ENCODE measurements around the gene AFF4.
"Not testable (repeated sequence)": the region's sequence is repeated elsewhere in the genome, so short reads cannot be mapped to it uniquely, and the experiment has no call there.

AFF4 gene

DNA sequence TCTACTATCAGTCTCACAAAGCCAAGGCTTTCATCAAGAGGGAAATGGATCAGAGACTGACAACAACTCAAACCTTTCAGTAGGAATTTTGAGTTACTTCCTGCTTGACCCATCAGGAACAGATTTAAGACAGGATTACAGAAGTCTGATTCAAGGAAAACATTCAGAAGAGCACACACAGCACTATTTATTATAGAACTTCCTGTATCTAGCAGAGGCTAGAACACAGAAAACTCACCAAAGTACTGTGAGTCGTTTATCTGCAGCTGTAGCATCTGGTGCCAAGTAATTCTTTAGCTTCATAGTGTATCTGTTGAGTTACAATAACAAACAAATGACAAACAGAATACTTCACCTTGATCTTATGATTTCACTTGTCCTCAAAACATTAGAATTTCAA, 76.2 kb downstream of the AFF4 start:
- DNase-seq, result no peak

GRCh38 chr5:132886064-132886823, 77.2 kb downstream of the AFF4 start:
- no peak for DNase-seq

- DNase-seq, result no peak
Observed at GRCh38 chr5:132884548-132884947, 78.9 kb downstream of the AFF4 start.

DNA sequence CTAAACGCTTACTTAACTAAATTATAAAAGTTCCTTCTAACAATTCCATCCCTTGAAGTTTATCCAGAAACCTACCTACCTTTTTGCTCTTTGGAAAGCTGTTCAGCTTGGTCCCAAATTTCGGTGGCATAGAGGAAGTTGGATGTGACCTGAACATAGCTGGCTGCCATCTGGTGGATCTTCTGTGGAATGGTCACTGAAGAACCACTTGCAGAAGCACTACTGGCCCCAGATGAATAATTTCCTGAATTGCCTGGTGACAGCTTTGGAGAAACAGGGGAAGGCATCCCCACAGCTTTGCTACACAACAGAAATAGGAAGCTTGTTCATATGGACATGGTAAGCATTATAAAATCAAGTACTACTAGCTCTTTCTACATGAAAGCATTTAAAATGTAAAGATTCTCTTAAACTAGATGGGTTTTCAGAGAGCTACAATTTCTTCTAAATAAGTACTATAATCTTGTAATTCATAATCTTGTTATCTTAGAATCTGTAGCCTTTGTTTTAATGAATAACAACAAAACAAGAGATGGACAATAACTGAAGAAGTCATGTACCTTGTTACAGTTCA, 80.1 kb downstream of the AFF4 start:
- no peak for DNase-seq

GRCh38 chr5:132877938-132878337, 85.5 kb downstream of the AFF4 start:
- no peak for DNase-seq

DNA sequence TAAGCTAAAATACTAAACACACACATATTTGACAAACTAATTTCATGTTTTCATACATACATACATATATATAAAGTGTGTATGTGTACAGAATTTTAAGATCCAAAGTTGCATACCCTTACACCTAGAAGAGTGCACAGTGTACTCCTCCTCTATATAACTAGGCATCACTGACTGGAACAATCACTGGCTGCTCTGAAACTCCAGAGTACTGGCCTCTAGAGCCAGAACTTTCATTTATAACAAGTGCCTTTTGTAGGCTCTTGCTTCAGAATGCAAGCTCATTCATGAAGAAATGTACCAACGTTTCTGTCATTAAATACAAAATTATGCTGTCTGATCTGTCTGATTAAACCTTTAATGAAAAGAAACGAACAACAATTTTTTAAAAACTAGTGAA, 86.0 kb downstream of the AFF4 start:
- no peak for DNase-seq

DNA sequence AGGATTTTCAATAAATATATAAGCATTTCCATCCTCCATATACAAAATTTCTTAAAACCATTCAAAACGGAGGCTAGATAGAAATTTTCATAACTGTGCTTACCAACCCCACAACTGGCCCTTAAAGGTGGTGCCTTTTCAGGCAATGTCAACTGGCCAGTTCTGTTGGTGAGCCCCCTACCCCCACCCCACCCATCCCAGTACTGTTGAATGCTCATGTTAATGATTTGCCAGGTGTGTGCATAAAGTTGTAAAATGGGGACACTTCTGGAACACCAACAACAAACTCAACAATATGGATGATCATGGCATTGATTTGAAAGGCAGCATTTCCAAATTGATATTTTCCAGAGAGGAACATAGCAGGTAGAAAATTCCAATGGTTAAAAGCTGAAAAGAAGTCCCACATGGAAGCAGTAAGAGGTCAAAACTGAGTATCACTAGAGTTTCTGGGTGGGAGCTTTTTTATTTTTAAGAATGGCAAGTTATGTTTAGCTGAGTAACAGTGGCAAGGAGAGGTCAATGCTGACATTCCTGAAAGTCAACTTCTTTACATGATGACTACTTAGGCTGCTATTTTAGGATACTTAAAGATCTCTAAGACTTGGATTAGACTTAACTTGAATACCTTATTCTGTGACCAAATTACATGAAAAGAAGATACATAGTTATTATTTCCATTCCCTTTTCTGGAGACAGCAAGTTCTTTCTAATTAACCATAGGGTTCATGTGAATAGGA, 87.2 kb downstream of the AFF4 start:
- no peak for DNase-seq

- no peak for DNase-seq
Observed at GRCh38 chr5:132873930-132874271, 89.5 kb downstream of the AFF4 start.

- DNase-seq, result no peak
Observed at GRCh38 chr5:132873119-132873929, 90.1 kb downstream of the AFF4 start, which contains the start of gene LEAP2. LEAP2 (plus strand) TSS chr5:132873668; CDS start chr5:132873695, 27 bp downstream.

DNA sequence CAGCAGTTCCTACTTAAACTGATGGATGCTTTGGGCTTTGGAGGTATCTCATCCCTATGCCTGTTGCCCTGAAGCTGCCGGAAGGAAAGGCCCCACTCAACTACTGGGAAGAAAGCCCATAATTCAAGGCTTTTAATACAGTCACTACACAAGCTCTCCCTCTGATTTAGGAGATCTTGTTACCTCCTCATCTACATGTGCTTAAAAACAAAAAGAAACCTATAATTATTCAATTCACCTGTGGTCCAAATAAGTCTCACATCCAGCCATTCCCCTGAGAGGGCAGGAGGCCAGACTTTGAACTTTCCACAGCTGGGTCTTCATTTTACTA, 90.7 kb downstream of the AFF4 start:
- DNase-seq, result no peak

- DNase-seq, result no peak
Observed at GRCh38 chr5:132871459-132872284, 91.8 kb downstream of the AFF4 start.

- no peak for DNase-seq
Observed at GRCh38 chr5:132870801-132871200, 92.6 kb downstream of the AFF4 start.

DNA sequence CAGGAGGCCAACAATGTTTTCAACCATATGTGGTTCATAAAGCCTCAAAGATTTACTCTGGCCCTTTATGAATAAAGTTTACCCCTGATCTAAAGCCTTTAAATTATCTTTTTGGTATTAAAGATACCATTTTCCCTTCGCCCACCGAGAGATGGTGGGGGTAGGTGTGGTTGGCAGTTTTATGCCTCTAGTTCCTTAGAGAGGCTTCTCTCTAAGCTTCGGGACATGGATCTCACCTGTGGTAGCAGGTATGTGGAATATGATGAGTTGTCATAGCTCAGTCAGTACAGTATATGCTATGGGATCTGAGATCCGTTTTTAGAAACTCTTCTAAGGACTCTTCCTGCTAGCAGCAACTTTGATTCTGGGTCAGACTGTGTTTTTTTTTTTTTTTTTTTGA, 94.7 kb downstream of the AFF4 start:
- DNase-seq, result no peak

DNA sequence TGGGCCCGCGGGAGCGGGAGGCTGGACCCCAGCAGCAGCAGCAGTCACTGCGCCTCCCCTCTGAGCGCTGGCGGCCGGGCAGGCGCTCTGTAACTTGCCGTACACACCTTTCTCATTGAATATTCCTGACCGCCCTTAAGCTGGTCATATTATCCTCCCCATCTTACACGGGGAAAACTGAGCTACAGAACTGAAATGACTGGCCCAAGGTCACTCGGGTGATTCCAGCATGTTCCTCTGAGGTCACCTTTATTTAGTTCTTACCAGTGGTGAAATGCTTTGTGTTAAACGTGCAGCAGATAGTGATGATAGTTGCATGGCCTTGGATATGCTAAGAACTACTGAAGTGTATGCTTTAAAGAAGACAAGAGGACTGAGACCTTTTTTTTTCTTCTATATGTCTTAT, 96.4 kb downstream of the AFF4 start:
- DNase-seq, result no peak

DNA sequence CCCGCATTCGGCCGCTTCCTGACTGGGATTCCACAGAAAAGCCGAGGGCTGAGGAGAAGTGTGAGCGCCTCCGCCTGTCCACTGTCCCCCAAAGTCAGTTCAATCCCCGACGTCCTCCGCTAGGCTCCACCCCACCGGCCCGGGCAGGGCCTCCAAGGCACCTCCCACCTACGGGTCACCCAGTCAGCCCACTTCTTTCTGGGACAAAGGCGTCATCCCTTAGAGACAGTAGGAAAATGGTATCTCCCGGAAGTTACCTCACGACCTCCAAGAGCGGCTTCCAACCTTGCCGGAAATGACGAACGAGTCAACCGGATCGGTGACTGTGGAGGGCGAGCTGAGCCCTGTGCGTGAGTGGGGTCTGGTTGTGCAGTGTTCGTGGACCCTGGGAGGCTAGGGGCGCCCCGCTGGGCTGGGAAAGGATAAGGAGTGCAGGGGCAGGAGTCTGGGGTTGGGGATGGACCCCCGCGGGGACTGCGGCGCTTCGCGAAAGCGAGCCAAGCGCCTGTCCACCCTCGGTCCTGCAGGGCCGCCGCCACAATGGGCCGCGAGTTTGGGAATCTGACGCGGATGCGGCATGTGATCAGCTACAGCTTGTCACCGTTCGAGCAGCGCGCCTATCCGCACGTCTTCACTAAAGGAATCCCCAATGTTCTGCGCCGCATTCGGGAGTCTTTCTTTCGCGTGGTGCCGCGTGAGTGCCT, 96.9 kb downstream of the AFF4 start, which contains the start of the genes GDF9 and UQCRQ:
Gene GDF9 (minus strand): TSS at position 128 of the 704 bp plus-strand sequence. CDS start 1,936 bp downstream, outside the sequence.
Gene UQCRQ (plus strand): TSS at position 301 of the 704 bp plus-strand sequence. CDS start 240 bp downstream, at position 541.
- DNase-seq, result peak; percentile 86

DNA sequence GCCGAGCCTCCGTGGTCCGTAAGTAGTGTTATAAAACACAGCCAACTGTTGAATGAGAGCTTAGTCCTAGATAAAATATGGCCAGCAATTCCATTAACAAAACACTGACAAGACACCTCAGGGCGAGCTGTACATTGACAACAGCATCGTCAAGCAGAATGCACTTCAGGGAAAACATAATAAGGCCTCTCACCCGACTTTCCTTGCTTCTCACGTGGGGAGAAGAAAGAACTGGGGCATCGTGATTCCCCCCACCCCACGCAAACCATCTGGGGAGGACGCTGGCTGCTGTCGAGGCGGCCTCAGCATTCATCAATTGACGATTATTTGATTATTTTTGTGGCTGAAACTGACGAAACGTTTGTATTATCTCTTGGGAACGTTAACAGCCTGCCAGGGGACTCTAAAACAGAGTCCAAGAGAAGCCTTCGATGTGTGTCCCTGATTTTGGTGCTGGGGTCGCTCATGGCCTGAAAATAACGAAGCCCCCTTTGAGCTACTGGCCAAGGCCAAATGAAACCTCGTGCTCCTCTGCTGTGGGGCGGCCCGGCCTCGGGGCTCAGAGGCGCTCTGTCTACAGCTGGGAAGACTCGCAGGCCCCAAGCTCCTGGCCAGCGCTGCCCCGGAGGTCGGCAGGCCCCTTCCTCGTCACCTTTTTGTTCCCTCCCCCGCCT, 97.6 kb downstream of the AFF4 start:
- no peak for DNase-seq

GRCh38 chr5:132860742-132861141, 102.7 kb downstream of the AFF4 start:
- no peak for DNase-seq

DNA sequence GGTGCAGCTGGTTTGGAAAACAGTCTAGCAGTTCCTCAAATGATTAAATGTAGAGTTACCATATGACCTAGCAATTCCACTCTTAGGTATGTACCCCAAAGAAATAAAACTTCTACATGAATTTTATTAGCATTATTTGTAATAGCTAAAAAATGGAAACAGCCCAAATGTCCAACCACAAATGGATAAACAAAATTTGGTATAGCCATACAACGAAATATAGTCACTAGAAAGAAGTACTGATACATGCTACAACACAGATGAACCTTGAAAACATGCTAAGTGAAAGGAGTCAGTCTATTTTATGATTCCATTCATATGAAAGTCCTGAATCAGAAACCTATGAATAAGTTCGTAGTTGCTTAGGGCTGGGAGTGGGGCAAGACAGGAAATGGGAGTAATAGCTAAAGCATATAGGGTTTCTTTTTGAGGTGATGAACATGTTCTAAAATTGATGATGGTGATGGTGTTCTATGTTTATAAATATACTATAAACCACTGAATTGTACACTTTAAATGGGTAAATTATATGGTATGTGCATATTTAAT, 103.5 kb downstream of the AFF4 start:
- no peak for DNase-seq

GRCh38 chr5:132856011-132856410, 107.4 kb downstream of the AFF4 start:
- no peak for DNase-seq

- DNase-seq, result not testable (repeated sequence)
Observed at GRCh38 chr5:132854992-132855391, 108.4 kb downstream of the AFF4 start.
